ENCODE results near the gene HAPSTR1. TPM values are rescaled to one million over a fixed set of nuclear protein-coding genes. Genes with fewer than 3 reads are reported as not detected.
"Not testable (repeated sequence)": the region's sequence is repeated elsewhere in the genome, so short reads cannot be mapped to it uniquely, and the experiment has no call there.

The HAPSTR1 gene, protein sequence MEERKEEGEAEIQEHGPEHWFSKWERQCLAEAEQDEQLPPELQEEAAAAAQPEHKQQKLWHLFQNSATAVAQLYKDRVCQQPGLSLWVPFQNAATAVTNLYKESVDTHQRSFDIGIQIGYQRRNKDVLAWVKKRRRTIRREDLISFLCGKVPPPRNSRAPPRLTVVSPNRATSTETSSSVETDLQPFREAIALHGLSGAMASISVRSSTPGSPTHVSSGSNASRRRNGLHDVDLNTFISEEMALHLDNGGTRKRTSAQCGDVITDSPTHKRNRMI
- polyA plus RNA-seq: 10 to 100 TPM; 11.4 to 14.2 TPM

DNA sequence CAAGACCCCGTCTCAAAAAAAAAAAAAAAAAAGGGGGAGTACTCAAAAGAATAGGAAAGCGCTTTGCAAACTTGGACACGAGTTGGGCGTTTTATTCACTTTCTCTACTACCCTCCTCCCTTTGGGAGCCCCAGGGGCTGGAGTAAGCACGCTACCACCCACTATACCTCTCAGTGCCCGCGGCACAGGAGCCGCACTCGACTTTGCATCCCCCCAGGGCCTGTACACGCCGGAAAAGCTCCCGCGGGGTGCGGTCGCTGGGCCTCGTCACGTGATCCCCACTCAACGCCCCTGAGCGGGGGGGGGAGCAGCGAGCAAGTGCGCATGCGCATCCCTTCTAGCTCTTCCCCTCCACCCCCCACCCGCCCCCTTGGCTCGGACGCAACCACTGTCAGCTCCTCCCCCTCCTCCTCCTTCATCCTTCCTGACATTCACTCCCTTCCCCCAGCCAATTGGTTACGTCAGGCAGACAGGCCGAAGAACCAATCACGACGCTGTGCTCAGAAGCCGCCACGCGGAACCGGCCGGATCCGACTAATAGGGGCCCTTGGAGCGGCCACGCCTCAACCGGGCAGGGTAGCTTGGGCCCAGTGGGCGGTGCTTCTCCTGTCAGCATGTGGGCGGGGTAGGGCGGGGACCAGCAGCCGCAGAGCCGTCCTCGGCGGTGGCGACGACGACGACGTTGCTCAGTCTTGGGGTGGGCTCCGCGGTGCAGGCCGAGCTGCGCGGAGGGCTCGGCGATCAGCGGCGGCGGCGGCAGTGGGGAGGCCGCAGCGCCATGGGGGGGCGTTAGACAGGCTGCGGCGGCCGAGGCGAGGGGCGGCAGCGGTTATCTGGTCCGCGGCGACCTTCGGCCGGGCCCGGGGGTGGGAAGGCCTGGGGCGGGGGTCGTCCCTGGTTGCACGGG lies at the start of gene HAPSTR1:
Gene HAPSTR1, plus strand, starts transcription at position 685 of the 907 bp plus-strand sequence. CDS start 401 bp downstream, outside the sequence.
- H3K27me3 ChIP-seq (ENCODE audit: control insufficient read depth in 1 of 2, insufficient read depth in 2 of 2, low read length in 2 of 2): no peaks in the 10 kb centered on the region
- H3K4me3 ChIP-seq (ENCODE audit: low read depth in 1 of 2, low read length in 2 of 2): peak within 1 kb of the TSS; percentile 95 to 99
- WGBS, 2 donors: 0% methylated on average over 64 to 79 of the region's 79 CpGs
- no peaks in the 10 kb centered on the region for H3K4me1 ChIP-seq (ENCODE audit: control insufficient read depth in 2 of 2, insufficient read depth in 2 of 2, low read length in 1 of 2)
- peaks cover 0 to 3% of the 10 kb centered on the region in 2 donors for H3K36me3 ChIP-seq (ENCODE audit: control insufficient read depth in 2 of 2, insufficient read depth in 2 of 2, low read length in 1 of 2)
- no peaks in the 10 kb centered on the region for H3K9me3 ChIP-seq (ENCODE audit: control insufficient read depth in 2 of 2, insufficient read depth in 1 of 2, low read depth in 1 of 2, low read length in 1 of 2)
- H3K27ac ChIP-seq (ENCODE audit: low read depth in 2 of 2, low read length in 1 of 2): peak within 1 kb of the TSS; percentile 97 to 99

DNA sequence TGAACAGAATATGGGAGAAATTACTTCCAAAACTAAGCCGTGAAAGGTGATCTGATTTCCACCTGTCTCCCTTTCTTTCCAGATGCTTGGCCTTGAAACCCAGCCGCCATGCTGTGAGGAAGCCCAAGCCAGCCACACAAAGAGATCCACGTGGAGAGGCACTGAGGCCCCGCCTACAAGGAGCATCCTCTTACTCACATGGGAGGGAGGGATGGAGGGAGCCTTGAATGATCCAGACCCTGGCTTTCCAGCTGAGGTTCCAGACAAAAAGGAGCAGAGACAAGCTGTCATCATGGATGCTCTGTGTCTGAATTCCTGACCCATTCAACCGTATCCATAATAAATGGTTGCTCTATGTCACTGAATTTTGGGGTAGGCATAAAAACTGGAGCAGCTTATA lies 48.9 kb upstream of the HAPSTR1 start:
- no peak overlapping the region for H3K4me3 ChIP-seq (ENCODE audit: low read depth in 1 of 2, low read length in 2 of 2)
- no peaks in the 10 kb centered on the region for H3K36me3 ChIP-seq (ENCODE audit: control insufficient read depth in 2 of 2, insufficient read depth in 2 of 2, low read length in 1 of 2)
- 71 to 82% methylated on average over 5 of the region's 5 CpGs for WGBS, 2 donors
- H3K27ac ChIP-seq (ENCODE audit: low read depth in 2 of 2, low read length in 1 of 2): no peak overlapping the region
- peaks cover 0 to under 1% of the 10 kb centered on the region in 2 donors for H3K4me1 ChIP-seq (ENCODE audit: control insufficient read depth in 2 of 2, insufficient read depth in 2 of 2, low read length in 1 of 2)
- H3K27me3 ChIP-seq (ENCODE audit: control insufficient read depth in 1 of 2, insufficient read depth in 2 of 2, low read length in 2 of 2): no peaks in the 10 kb centered on the region
- no peaks in the 10 kb centered on the region for H3K9me3 ChIP-seq (ENCODE audit: control insufficient read depth in 2 of 2, insufficient read depth in 1 of 2, low read depth in 1 of 2, low read length in 1 of 2)

DNA sequence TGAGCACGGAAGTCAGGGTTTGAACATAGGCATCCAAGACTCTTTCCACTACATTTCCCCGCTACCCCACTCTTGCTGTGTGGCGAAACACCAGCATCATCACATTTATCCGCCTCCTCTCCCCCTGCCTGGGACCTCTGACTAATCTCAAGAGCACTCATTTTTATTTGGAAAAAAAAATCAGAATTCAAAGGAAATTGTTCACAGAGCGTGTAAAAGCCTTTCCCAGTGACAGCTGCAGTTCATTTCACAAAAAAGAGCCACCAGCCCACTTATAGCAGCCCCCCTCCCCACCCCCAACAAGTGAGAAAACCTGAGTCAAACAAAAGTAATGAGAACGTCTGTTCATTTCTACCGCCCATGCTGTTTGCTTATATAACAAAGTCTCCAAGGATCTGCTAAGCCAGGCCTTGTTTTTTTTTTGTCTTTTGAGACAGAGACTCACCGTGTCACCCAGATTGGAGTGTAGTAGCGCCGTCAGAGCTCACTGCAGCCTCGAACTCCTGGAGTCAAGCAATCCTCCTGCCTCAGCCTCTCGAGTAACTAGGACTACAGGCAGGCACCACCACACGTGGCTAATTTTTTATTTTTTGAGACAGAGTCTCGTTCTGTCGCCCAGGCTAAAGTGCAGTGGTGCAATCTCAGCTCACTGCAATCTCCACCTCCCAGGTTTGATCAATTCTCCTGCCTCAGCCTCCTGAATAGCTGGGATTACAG lies 48.3 kb upstream of the HAPSTR1 start:
- Histone ChIP-seq H3K4me1 (ENCODE audit: control insufficient read depth in 2 of 2, insufficient read depth in 2 of 2, low read length in 1 of 2) (peaks cover 2% of the 10 kb centered on the region in 2 donors), H3K27me3 (ENCODE audit: control insufficient read depth in 1 of 2, insufficient read depth in 2 of 2, low read length in 2 of 2) (no peaks in the 10 kb centered on the region), H3K36me3 (ENCODE audit: control insufficient read depth in 2 of 2, insufficient read depth in 2 of 2, low read length in 1 of 2) (no peaks in the 10 kb centered on the region), H3K9me3 (ENCODE audit: control insufficient read depth in 2 of 2, insufficient read depth in 1 of 2, low read depth in 1 of 2, low read length in 1 of 2) (no peaks in the 10 kb centered on the region), H3K27ac (ENCODE audit: low read depth in 2 of 2, low read length in 1 of 2) (no peak overlapping the region), H3K4me3 (ENCODE audit: low read depth in 1 of 2, low read length in 2 of 2) (no peak overlapping the region)
- 75% methylated on average over 15 of the region's 15 CpGs for WGBS, 2 donors

DNA sequence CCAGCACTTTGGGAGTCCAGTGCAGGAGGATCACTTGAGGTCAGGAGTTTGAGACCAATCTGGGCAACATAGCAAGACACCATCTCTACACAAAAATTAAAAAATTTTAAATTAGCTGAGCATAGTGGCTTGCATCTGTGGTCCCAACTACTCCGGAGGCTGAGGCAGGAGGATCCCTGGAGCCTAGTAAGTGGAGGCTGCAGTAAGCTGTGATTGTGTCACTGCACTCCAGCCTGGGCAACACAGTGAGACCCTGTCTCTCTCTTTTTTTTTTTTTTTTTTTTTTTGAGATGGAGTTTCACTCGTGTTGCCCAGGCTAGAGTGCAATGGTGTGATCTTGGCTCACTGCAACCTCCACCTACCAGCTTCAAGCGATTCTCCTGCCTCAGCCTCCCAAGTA lies 45.9 kb upstream of the HAPSTR1 start:
- H3K36me3 ChIP-seq (ENCODE audit: control insufficient read depth in 2 of 2, insufficient read depth in 2 of 2, low read length in 1 of 2); H3K4me3 ChIP-seq (ENCODE audit: low read depth in 1 of 2, low read length in 2 of 2); H3K27ac ChIP-seq (ENCODE audit: low read depth in 2 of 2, low read length in 1 of 2); H3K4me1 ChIP-seq (ENCODE audit: control insufficient read depth in 2 of 2, insufficient read depth in 2 of 2, low read length in 1 of 2); H3K27me3 ChIP-seq (ENCODE audit: control insufficient read depth in 1 of 2, insufficient read depth in 2 of 2, low read length in 2 of 2); H3K9me3 ChIP-seq (ENCODE audit: control insufficient read depth in 2 of 2, insufficient read depth in 1 of 2, low read depth in 1 of 2, low read length in 1 of 2): not testable (repeated sequence)
- WGBS, 2 donors: 63 to 80% methylated on average over 3 of the region's 3 CpGs

DNA sequence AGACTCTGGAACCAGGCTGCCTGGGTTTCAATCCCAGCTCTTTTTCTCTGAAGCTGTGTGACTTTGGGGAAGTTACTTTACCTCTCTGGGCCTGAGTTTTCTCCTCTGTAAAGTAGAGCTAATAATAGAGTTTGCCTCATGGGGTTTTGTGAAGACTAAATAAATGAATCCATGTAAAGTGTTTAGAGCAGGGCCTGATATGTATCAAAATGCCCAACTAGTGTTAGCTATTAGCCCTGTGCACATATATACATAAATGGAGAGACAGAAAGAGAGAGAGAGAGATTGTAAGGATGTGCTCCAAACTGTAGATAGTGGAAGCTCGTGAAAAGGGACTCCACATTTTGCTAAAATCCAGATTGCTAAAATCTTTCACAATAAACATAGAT lies 44.8 kb upstream of the HAPSTR1 start:
- peaks cover 2 to 3% of the 10 kb centered on the region in 2 donors for H3K4me1 ChIP-seq (ENCODE audit: control insufficient read depth in 2 of 2, insufficient read depth in 2 of 2, low read length in 1 of 2)
- H3K36me3 ChIP-seq (ENCODE audit: control insufficient read depth in 2 of 2, insufficient read depth in 2 of 2, low read length in 1 of 2): no peaks in the 10 kb centered on the region
- H3K9me3 ChIP-seq (ENCODE audit: control insufficient read depth in 2 of 2, insufficient read depth in 1 of 2, low read depth in 1 of 2, low read length in 1 of 2): no peaks in the 10 kb centered on the region
- H3K4me3 ChIP-seq (ENCODE audit: low read depth in 1 of 2, low read length in 2 of 2): no peak overlapping the region
- no peaks in the 10 kb centered on the region for H3K27me3 ChIP-seq (ENCODE audit: control insufficient read depth in 1 of 2, insufficient read depth in 2 of 2, low read length in 2 of 2)
- H3K27ac ChIP-seq (ENCODE audit: low read depth in 2 of 2, low read length in 1 of 2): no peak overlapping the region
- WGBS, 2 donors: 97 to 100% methylated on average over 1 of the region's 1 CpG

DNA sequence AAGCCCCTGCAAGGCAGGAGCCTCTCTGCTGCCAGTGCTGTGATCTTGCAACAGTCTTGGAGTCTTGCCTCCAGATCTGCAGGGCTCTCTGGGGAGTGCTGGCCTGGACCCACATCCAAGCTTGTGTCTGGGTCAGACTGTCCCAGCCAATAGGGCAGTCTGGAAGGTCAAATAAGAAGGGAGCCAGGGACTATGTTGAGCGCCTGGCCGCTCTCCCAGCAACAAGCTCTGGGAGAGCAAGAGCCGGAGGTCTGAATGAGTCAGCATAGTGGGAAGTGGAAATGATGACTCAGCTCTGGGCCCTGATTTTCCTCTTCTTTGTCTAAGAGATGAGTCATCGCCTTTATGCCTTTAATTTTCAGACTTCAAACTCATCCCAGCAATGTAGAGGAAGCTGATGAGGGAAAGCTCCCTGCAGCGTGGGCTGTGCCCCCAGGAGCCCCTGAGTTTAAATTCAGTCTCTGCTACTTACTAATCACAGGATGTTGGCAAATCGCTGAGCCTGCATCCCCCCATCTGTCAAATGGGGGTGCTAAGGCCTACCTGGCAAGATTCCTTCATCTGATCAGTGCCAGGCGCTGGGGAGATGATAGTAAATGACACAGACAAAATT lies 43.6 kb upstream of the HAPSTR1 start:
- WGBS, 2 donors: 14 to 23% methylated on average over 7 of the region's 7 CpGs
- H3K9me3 ChIP-seq (ENCODE audit: control insufficient read depth in 2 of 2, insufficient read depth in 1 of 2, low read depth in 1 of 2, low read length in 1 of 2): no peaks in the 10 kb centered on the region

DNA sequence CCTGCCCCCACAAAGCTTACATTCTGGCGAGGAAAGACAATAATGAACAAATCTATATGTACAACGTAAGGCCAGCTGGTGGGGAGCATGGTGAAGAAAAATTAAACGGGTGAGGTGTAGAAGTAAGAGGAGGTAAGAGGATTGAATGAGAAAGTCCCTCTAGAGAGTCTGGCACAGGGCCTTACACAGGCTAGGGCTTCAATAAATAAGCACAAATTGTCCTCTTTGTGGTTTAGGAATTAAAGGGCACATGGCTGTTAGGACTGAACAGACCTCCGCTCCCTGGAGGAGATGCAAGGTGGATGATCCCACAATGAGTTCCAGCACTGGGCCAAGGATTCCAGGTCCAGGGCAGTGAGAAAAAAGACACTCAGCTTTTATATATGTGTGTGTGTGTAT lies 43.1 kb upstream of the HAPSTR1 start:
- 52 to 72% methylated on average over 4 of the region's 4 CpGs for WGBS, 2 donors
- Histone ChIP-seq H3K27ac (ENCODE audit: low read depth in 2 of 2, low read length in 1 of 2) (peak overlapping the region; percentile 62 to 79), H3K4me3 (ENCODE audit: low read depth in 1 of 2, low read length in 2 of 2) (no peak overlapping the region), H3K9me3 (ENCODE audit: control insufficient read depth in 2 of 2, insufficient read depth in 1 of 2, low read depth in 1 of 2, low read length in 1 of 2) (no peaks in the 10 kb centered on the region), H3K36me3 (ENCODE audit: control insufficient read depth in 2 of 2, insufficient read depth in 2 of 2, low read length in 1 of 2) (no peaks in the 10 kb centered on the region), H3K27me3 (ENCODE audit: control insufficient read depth in 1 of 2, insufficient read depth in 2 of 2, low read length in 2 of 2) (no peaks in the 10 kb centered on the region), H3K4me1 (ENCODE audit: control insufficient read depth in 2 of 2, insufficient read depth in 2 of 2, low read length in 1 of 2) (peaks cover 2 to 3% of the 10 kb centered on the region in 2 donors)

More for the DNA sequence above, 43.6 kb upstream of the HAPSTR1 start:
- Histone ChIP-seq H3K27me3 (ENCODE audit: control insufficient read depth in 1 of 2, insufficient read depth in 2 of 2, low read length in 2 of 2) (no peaks in the 10 kb centered on the region), H3K36me3 (ENCODE audit: control insufficient read depth in 2 of 2, insufficient read depth in 2 of 2, low read length in 1 of 2) (no peaks in the 10 kb centered on the region), H3K4me3 (ENCODE audit: low read depth in 1 of 2, low read length in 2 of 2) (no peak overlapping the region), H3K4me1 (ENCODE audit: control insufficient read depth in 2 of 2, insufficient read depth in 2 of 2, low read length in 1 of 2) (peaks cover 2 to 3% of the 10 kb centered on the region in 2 donors), H3K27ac (ENCODE audit: low read depth in 2 of 2, low read length in 1 of 2) (peak overlapping the region; percentile 62 to 79)

DNA sequence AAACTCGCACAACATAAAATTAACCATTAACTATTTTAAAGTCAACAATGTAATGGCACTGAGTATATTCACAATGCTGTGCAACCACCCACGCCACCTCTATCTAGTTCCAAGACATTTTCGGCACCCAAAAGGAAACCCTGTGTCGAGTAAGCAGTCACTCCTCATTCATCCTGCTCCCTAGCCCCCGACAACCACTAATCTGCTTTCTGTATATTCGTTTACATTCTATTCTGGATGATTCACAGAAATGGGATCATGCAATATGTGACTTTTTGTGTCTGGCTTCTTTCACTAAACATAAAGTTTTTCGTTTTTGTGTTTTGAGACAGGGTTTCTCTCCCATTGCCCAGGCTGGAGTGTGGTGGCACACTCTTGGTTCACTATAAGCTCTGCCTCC lies 42.2 kb upstream of the HAPSTR1 start:
- Histone ChIP-seq H3K27ac (ENCODE audit: low read depth in 2 of 2, low read length in 1 of 2) (no peak overlapping the region), H3K4me3 (ENCODE audit: low read depth in 1 of 2, low read length in 2 of 2) (no peak overlapping the region), H3K36me3 (ENCODE audit: control insufficient read depth in 2 of 2, insufficient read depth in 2 of 2, low read length in 1 of 2) (no peaks in the 10 kb centered on the region), H3K27me3 (ENCODE audit: control insufficient read depth in 1 of 2, insufficient read depth in 2 of 2, low read length in 2 of 2) (no peaks in the 10 kb centered on the region), H3K9me3 (ENCODE audit: control insufficient read depth in 2 of 2, insufficient read depth in 1 of 2, low read depth in 1 of 2, low read length in 1 of 2) (no peaks in the 10 kb centered on the region), H3K4me1 (ENCODE audit: control insufficient read depth in 2 of 2, insufficient read depth in 2 of 2, low read length in 1 of 2) (peaks cover 2 to 3% of the 10 kb centered on the region in 2 donors)
- WGBS, 2 donors: 66 to 73% methylated on average over 7 of the region's 7 CpGs
